Measurements from ENCODE around the gene FAM200C. TPM values are rescaled to one million over a fixed set of nuclear protein-coding genes. Genes with fewer than 3 reads are reported as not detected.

FAM200C gene
- total RNA-seq, 2 experiments from 2014 or later = 0.16 TPM; not detected in 1

DNA sequence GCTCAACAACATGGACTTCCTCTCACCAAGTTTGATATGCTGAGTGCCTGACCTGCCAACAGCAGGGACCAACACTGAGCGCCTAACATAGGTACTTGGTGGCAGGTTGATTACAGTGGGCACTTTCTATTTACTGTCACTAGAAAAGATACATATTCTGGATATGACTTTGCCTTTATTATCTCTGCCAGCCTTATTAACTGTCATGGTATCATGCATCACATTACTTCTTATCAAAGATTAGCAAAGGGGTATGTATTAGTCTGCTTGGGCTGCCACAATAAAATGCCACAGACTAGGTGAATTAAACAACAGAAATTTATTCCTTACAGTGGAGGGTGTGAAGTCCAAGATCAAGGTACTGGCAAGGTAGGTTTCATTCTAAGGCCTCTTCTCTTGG, 15.2 kb downstream of the FAM200C start:
- CTCF ChIA-PET = no interaction called here
- no peaks in the 10 kb centered on the region for H3K36me3 ChIP-seq (ENCODE audit: insufficient read depth, low read length)
- no peak overlapping the region for H3K27ac ChIP-seq (ENCODE audit: low read depth in 1 of 2, low read length in 2 of 2)
- H3K9me3 Mint-ChIP-seq = peaks cover 9% of the 10 kb centered on the region
- H3K27ac Mint-ChIP-seq = no peak overlapping the region
- no peak for TF ChIP-seq CTCF (IDR thresholded peaks at IDR 0.05)
- H3K27me3 Mint-ChIP-seq = peaks cover 8% of the 10 kb centered on the region
- H3K27me3 ChIP-seq (ENCODE audit: control insufficient read depth in 1 of 2, insufficient read depth in 2 of 2, low read length in 2 of 2) = peaks cover 0 to 4% of the 10 kb centered on the region in 2 experiments
- peaks cover 4% of the 10 kb centered on the region for H3K36me3 Mint-ChIP-seq (ENCODE audit: low read depth)
- no peak for DNase-seq
- H3K9me3 ChIP-seq (ENCODE audit: control insufficient read depth in 1 of 2, insufficient read depth in 1 of 2, low read length in 2 of 2) = peaks cover 5 to 7% of the 10 kb centered on the region in 2 experiments
- H3K4me1 ChIP-seq (ENCODE audit: insufficient read depth, low read length) = no peaks in the 10 kb centered on the region
- H3K4me1 Mint-ChIP-seq (ENCODE audit: low read depth) = no peaks in the 10 kb centered on the region
- H3K4me3 Mint-ChIP-seq = no peak overlapping the region
- no peak overlapping the region for H3K4me3 ChIP-seq (ENCODE audit: low read length)
- POLR2A ChIA-PET = no interaction called here
- intact Hi-C loops (cut with DNase I, micrococcal nuclease) = no loop called here
- no peak for ATAC-seq (ENCODE audit: poor library complexity)

DNA sequence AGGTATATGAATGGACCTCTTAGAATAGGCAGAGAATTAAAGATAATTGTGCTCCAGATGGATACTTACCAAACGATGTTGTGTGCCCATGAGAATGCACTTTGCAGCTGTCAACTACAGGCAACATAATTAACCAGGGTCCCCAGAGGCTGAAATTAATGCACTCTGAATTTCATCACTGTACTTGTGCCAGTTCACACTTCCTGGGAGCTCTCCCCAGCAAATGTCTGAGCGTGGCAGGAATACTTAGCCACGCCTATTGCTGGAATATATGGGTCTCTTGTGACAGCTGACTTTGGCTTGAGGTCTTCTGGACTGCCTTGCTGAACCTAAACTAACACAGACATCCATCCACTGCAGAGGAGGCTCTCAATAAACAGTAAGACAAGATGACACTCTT, 17.5 kb downstream of the FAM200C start:
- Mint-ChIP-seq H3K4me1 (ENCODE audit: low read depth) (no peaks in the 10 kb centered on the region), H3K27me3 (peaks cover 20% of the 10 kb centered on the region), H3K27ac (no peak overlapping the region), H3K36me3 (ENCODE audit: low read depth) (no peaks in the 10 kb centered on the region), H3K9me3 (peaks cover 2% of the 10 kb centered on the region), H3K4me3 (no peak overlapping the region)
- Histone ChIP-seq H3K4me3 (ENCODE audit: low read length) (no peak overlapping the region), H3K27ac (ENCODE audit: low read depth in 1 of 2, low read length in 2 of 2) (no peak overlapping the region), H3K9me3 (ENCODE audit: control insufficient read depth in 1 of 2, insufficient read depth in 1 of 2, low read length in 2 of 2) (peaks cover under 1 to 5% of the 10 kb centered on the region in 2 experiments), H3K4me1 (ENCODE audit: insufficient read depth, low read length) (no peaks in the 10 kb centered on the region), H3K27me3 (ENCODE audit: control insufficient read depth in 1 of 2, insufficient read depth in 2 of 2, low read length in 2 of 2) (peaks cover 0 to 14% of the 10 kb centered on the region in 2 experiments), H3K36me3 (ENCODE audit: insufficient read depth, low read length) (no peaks in the 10 kb centered on the region)
- TF ChIP-seq CTCF (IDR thresholded peaks at IDR 0.05) = no peak
- CTCF ChIA-PET = no interaction called here
- POLR2A ChIA-PET = no interaction called here
- no peak for DNase-seq
- no peak for ATAC-seq (ENCODE audit: poor library complexity)
- intact Hi-C loops (cut with DNase I, micrococcal nuclease) = no loop called here

- H3K27me3 ChIP-seq (ENCODE audit: control insufficient read depth in 1 of 2, insufficient read depth in 2 of 2, low read length in 2 of 2) = peaks cover 0 to 14% of the 10 kb centered on the region in 2 experiments
- H3K4me3 ChIP-seq (ENCODE audit: low read length) = no peak overlapping the region
- DNase-seq = no peak
- Mint-ChIP-seq H3K36me3 (ENCODE audit: low read depth) (no peaks in the 10 kb centered on the region), H3K9me3 (peaks cover 2% of the 10 kb centered on the region), H3K4me3 (no peak overlapping the region), H3K27me3 (peaks cover 38% of the 10 kb centered on the region), H3K27ac (no peak overlapping the region), H3K4me1 (ENCODE audit: low read depth) (no peaks in the 10 kb centered on the region)
- ChIA-PET POLR2A (no interaction called here), CTCF (no interaction called here)
- intact Hi-C loops (cut with DNase I, micrococcal nuclease) = no loop called here
- H3K27ac ChIP-seq (ENCODE audit: low read depth in 1 of 2, low read length in 2 of 2) = no peak overlapping the region
- no peaks in the 10 kb centered on the region for H3K36me3 ChIP-seq (ENCODE audit: insufficient read depth, low read length)
- no peaks in the 10 kb centered on the region for H3K9me3 ChIP-seq (ENCODE audit: control insufficient read depth in 1 of 2, insufficient read depth in 1 of 2, low read length in 2 of 2)
- H3K4me1 ChIP-seq (ENCODE audit: insufficient read depth, low read length) = no peaks in the 10 kb centered on the region
- ATAC-seq (ENCODE audit: poor library complexity) = no peak
- no peak for TF ChIP-seq CTCF (IDR thresholded peaks at IDR 0.05)
Observed at GRCh38 chr5:160380041-160380440, 19.8 kb downstream of the FAM200C start.
